ENCODE results near the gene IFNA2. TPM values are rescaled to one million over a fixed set of nuclear protein-coding genes. Genes with fewer than 3 reads are reported as not detected.
A peak's percentile ranks its signal among the peaks of the same experiment; 100 is the strongest.
"Not testable (repeated sequence)": the region's sequence is repeated elsewhere in the genome, so short reads cannot be mapped to it uniquely, and the experiment has no call there.

The IFNA2 gene
- total RNA-seq, 2 donors from 2014 or later: not detected

DNA sequence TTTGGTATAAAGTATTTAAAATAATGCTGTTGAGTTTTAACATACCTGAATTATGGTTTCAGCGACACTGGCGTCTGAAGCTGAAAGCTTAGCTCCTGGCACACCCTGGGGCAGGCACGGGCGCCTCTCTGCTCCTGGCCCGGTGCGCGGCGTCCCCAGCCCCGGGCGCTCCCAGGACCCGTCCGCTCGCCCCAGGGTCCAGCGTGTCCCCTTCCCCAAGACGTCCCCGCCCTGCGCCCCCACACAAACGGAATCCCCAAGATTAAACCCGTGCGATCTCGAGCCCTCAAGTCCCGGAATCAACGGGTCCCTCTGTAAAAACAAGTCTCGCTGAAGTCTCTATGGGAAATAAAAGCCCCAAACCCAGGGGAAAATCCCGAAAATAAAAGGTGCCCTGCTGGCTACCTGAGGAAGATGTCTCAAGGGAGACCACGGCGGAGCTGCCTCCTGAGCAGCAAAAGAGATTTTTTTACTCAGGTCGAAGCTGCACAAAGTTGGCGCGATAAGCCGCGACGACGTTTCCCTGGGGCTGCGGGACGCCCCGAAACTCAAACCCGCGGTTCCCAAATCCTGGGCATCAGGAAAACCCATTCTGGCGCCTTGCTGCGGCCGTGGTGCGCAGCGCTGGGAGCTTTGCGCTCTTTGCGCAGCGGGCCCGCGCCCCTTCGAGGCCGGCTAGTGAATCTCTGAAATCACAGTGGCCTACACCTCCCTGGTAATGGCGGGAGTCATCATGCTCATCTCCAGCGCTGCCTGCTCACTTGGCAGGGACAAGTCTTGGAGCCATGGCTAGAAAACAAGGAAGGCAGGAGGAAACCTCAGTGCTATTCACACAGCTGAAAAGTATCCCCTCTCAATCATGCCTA lies 17.4 kb upstream of the IFNA2 start:
- H3K4me3 Mint-ChIP-seq: peak overlapping the region; percentile 50
- no peak overlapping the region for H3K27ac Mint-ChIP-seq
- peaks cover 39% of the 10 kb centered on the region for H3K27me3 Mint-ChIP-seq
- no peaks in the 10 kb centered on the region for H3K9me3 Mint-ChIP-seq
- no peaks in the 10 kb centered on the region for H3K36me3 Mint-ChIP-seq (ENCODE audit: low read depth)
- no peaks in the 10 kb centered on the region for H3K4me1 Mint-ChIP-seq
- ATAC-seq (replicated peaks): peak; percentile 31

DNA sequence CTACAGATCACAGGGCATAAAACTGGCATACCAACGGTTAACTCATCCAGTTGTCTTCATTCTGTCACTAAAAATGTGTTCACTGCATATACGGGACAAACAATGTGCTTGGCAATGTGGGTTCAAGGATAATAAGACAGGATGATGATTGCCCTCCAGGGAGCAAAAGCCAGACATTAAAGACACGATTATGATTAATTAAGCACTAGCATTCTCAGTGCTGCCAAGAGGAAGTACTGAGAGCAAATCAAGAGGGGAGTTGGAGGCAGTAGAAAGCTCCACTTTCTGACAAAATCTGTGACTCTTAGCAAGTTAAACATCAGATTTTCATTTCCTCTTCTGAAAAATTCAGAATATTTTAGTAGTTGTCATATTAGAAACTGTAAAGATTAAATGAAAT lies 14.8 kb upstream of the IFNA2 start:
- H3K4me3 Mint-ChIP-seq: no peak overlapping the region
- H3K4me1 Mint-ChIP-seq: peaks cover 6% of the 10 kb centered on the region
- peaks cover 50% of the 10 kb centered on the region for H3K27me3 Mint-ChIP-seq
- H3K9me3 Mint-ChIP-seq: no peaks in the 10 kb centered on the region
- no peak overlapping the region for H3K27ac Mint-ChIP-seq
- no peaks in the 10 kb centered on the region for H3K36me3 Mint-ChIP-seq (ENCODE audit: low read depth)
- ATAC-seq (replicated peaks): no peak

DNA sequence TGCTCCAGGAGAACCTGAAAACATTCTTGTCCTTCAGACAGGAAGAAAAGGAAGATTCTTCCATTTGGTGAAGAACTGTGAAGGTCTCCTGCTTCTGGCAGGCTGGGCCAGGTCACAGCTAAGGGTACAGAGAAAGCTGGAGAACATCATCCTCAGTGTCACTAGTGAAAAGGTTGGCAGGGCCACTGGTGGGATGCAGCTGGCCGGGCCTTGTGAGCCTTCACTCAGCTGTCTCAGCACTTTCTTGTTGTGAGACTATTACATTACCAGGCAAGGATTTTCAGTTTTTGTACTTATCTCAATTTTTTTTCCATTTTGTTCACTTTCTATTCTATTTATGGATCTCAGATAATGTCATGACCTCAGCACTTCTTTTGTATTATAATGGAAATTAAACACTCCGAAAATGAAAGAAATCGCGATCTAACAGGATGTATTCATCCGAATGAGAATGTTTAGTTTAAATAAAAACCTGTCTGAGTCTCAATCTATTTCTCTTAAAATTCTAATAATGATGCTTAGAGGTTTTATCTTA lies 13.8 kb upstream of the IFNA2 start:
- Mint-ChIP-seq H3K27me3 (peaks cover 50% of the 10 kb centered on the region), H3K27ac (no peak overlapping the region), H3K36me3 (ENCODE audit: low read depth) (no peaks in the 10 kb centered on the region), H3K4me1 (peaks cover 6% of the 10 kb centered on the region), H3K4me3 (no peak overlapping the region), H3K9me3 (no peaks in the 10 kb centered on the region)
- ATAC-seq (replicated peaks): no peak

DNA sequence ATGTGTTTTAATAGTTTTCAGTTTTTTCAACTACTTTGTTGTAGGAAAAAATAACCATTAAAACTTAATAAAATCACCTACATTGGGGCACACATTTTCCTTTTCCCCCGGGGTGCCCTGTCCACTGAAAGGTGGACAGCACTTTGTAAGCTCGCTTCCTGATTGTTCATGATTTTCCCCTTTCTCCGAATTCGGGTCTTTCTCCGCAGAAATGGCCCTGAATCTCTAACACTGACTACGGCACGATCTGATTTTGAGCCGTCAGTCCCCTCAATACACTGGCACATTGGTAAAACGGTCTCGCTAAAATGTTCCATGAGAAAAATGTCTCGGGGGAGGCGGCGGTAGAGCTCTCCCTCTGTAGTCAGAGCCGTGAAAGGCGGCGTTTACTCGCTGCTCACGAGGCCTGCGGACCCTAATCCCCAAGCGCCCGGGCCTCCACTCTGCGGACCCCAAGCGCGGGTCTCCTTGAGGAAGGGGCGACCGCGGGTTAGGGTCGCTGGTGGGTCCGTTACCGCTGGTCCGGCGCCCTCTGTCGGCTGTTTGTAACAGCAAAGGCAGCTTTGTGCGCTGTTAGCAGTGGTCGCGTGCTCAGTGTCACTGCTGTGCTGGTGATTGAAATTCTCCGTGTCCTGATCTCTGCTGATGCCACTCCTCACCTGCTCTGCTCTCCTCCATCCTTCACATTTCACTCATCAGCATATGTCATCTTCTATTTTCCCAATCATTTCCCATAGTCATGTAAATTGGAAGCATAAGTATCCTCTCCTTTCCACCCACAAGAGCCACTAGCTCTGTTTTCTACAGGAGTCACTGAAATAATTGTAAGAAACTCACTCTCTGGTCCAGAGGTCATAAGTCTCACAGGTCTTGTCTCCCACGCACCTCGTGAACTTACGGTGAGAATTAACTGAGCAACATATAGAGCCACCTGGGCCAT lies 10.8 kb upstream of the IFNA2 start:
- no peaks in the 10 kb centered on the region for H3K36me3 Mint-ChIP-seq (ENCODE audit: low read depth)
- peaks cover 6% of the 10 kb centered on the region for H3K4me1 Mint-ChIP-seq
- peaks cover 50% of the 10 kb centered on the region for H3K27me3 Mint-ChIP-seq
- ATAC-seq (replicated peaks): peak; percentile 82
- no peaks in the 10 kb centered on the region for H3K9me3 Mint-ChIP-seq
- no peak overlapping the region for H3K27ac Mint-ChIP-seq
- peak overlapping the region; percentile 76 for H3K4me3 Mint-ChIP-seq

DNA sequence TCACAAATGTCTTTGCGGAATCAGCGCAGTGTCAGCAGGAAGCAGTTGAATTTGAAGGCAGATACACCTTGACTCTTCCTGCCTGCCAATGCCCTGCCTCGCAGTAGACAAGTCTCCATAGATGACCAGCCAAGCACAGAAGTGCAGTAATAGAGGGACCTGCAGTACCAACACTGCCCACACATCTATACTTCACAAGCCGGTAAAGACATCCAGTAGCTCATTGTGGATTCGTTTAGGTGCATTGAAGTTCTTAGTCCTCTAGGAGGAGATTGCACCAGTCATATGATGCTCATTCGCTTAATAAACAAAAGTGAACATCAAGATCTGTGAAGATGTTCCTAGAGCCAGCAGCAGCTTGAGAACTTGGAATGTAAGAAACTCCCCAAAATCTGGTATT lies 7.1 kb upstream of the IFNA2 start:
- no peak overlapping the region for H3K27ac Mint-ChIP-seq
- peak; percentile 28 for ATAC-seq (replicated peaks)
- peaks cover 49% of the 10 kb centered on the region for H3K27me3 Mint-ChIP-seq
- H3K36me3 Mint-ChIP-seq (ENCODE audit: low read depth): no peaks in the 10 kb centered on the region
- no peaks in the 10 kb centered on the region for H3K9me3 Mint-ChIP-seq
- no peak overlapping the region for H3K4me3 Mint-ChIP-seq
- peaks cover 6% of the 10 kb centered on the region for H3K4me1 Mint-ChIP-seq

DNA sequence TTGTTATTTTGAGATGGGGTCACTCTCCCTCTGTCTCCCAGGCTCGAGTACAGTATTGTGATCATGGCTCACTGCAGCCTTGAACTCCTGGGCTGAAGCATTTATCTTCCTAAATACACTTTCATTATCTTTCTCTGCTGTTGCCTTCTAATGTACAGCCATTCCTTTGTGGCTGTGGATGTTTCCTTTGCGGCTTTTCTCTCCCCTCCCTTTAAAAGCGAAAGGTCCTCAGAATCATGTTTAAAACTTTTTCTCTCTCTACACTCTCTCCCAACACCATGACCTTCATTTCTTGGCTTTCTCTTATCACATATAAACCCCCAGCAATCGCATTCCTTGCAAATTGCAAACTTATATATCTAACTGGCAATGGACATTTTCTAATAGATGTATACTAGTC lies 1.6 kb downstream of the IFNA2 start:
- Mint-ChIP-seq H3K4me3 (no peak overlapping the region), H3K9me3 (no peaks in the 10 kb centered on the region), H3K4me1 (no peaks in the 10 kb centered on the region)

DNA sequence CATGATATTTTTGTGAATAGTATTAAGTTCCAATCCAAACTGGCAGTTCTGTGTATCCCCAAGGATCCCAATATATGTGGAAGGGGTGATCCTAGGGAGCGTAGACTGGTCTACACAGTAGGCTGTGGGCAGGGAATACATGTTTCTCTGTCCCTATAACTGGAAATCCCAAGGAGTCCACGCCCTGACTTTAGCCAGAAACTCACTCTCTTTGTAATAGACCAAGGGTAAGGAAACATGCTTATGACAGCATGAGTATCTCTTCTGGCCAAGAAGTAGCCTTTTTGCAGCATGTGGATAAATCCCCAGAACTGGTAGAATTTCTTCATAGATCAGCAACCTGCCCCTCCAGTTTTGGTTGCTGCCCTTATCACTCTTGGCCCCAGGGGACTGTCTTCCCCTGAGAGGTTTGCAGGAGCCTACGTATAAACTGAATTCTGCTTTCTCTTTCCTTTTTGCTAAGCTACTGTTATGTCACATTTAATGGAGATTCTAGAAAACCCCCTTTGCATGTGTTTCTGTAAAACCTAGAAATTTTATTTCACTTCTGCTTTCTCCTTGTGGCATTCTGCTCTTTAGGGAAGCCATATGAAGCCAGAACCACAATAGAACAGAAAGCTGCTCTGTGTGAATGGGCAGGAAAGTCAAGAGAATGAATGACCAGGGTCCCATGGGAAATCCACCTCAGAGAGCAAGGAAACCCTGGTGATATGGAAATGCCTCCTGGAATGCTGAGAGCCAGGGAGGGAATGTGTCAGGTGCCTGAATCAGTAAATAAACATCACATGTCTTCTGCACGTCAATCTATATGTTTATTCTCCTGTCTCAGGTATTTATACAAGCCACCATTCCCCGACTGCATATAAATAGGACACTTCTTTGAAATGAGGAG lies 3.5 kb downstream of the IFNA2 start:
- Mint-ChIP-seq H3K36me3 (ENCODE audit: low read depth) (no peaks in the 10 kb centered on the region), H3K4me3 (peak overlapping the region; percentile 16), H3K9me3 (no peaks in the 10 kb centered on the region)

More for the DNA sequence above, 1.6 kb downstream of the IFNA2 start:
- ATAC-seq (replicated peaks): no peak
- H3K27me3 Mint-ChIP-seq: peaks cover 43% of the 10 kb centered on the region
- H3K36me3 Mint-ChIP-seq (ENCODE audit: low read depth): no peaks in the 10 kb centered on the region
- no peak overlapping the region for H3K27ac Mint-ChIP-seq

DNA sequence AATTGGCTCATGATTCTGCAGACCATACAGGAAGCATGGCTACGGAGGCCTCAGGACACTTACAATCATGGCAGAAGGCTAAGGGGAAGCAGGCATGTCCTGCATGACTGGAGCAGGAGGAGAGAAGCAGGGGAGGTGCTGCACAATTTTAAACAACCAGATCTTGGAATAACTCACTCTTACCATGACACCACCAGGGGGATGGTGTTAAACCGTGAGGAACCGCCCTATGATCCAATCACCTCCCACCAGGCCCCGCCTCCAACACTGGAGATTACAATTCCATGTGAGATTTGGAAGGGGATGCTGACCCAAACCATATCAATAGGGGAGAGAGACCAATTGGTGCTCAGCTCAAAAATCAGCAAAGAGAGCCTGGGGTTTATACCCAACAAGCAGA lies 13.7 kb downstream of the IFNA2 start:
- not testable (repeated sequence) for ATAC-seq (replicated peaks); H3K36me3 Mint-ChIP-seq (ENCODE audit: low read depth); H3K27ac Mint-ChIP-seq; H3K4me3 Mint-ChIP-seq; H3K4me1 Mint-ChIP-seq; H3K9me3 Mint-ChIP-seq
- peaks cover 24% of the 10 kb centered on the region for H3K27me3 Mint-ChIP-seq

More for the DNA sequence above, 3.5 kb downstream of the IFNA2 start:
- peak; percentile 75 for ATAC-seq (replicated peaks)
- Mint-ChIP-seq H3K27me3 (peaks cover 41% of the 10 kb centered on the region), H3K4me1 (no peaks in the 10 kb centered on the region), H3K27ac (no peak overlapping the region)

DNA sequence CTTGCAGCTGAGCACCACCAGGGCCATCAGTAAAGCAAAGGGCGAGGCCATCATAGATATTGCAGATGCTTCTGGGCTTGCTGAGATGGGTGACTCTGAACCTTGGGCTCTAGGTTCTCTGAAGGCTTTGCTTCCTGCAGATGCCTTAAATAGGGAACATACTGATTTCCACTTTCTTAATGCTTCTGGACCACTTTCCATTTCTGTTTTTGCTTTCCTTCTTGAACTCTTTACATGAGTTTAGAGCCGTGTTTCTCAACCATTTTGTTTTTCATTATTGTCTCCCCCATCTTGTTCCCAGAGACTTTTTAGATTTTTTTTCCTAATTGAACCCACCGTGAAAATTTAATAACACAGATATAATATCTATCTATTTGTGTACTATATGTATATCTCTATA lies 17.2 kb downstream of the IFNA2 start, which contains the start of gene IFNA13:
TSS of gene IFNA13 (minus strand) at position 101 of the 400 bp plus-strand sequence. CDS start at position 54, 47 bp downstream.
- no peaks in the 10 kb centered on the region for H3K36me3 Mint-ChIP-seq (ENCODE audit: low read depth)
- no peak within 1 kb of the TSS for H3K27ac Mint-ChIP-seq
- H3K4me1 Mint-ChIP-seq: no peaks in the 10 kb centered on the region
- H3K27me3 Mint-ChIP-seq: peaks cover 31% of the 10 kb centered on the region
- H3K9me3 Mint-ChIP-seq: no peaks in the 10 kb centered on the region
- no peak for ATAC-seq (replicated peaks)
- no peak within 1 kb of the TSS for H3K4me3 Mint-ChIP-seq

DNA sequence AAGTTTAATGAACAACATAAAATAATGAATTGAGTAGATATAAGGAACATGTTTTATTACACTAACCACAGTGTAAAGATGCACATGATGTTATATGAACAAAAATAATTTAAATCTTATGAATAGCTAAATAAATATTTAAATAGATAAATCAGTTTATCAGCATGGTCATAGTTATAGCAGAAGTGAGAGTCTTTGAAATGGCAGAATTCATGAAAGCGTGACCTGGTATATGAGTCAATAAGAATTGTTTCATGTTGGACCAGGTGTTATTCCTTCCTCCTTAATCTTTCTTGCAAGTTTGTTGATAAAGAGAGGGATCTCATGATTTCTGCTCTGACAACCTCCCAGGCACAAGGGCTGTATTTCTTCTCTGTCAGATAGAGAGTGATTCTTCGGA lies 18.0 kb downstream of the IFNA2 start:
- not testable (repeated sequence) for H3K36me3 Mint-ChIP-seq (ENCODE audit: low read depth); H3K4me1 Mint-ChIP-seq; H3K9me3 Mint-ChIP-seq; H3K4me3 Mint-ChIP-seq; ATAC-seq (replicated peaks); H3K27ac Mint-ChIP-seq
- peaks cover 33% of the 10 kb centered on the region for H3K27me3 Mint-ChIP-seq

DNA sequence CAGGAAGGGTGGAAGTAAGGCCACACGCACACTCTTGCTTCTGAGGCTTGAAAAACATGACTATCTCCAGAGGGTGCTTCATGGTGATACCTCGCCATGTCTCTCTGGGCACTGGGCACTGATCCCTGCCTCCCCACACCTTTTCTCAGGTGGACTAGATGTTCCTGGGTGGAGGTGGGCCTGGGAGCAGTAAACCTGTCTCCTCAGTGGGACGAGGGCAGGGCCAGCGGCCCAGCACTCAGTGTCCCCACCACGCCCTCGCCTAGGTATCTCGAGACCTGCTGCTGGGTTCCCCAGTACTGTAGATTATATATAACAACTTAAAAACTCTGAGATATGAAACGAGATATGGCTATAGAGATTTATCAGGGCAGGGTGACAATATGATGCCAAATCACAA lies 22.9 kb downstream of the IFNA2 start:
- no peaks in the 10 kb centered on the region for H3K9me3 Mint-ChIP-seq
- no peaks in the 10 kb centered on the region for H3K36me3 Mint-ChIP-seq (ENCODE audit: low read depth)
- H3K4me1 Mint-ChIP-seq: peaks cover 9% of the 10 kb centered on the region
- H3K27ac Mint-ChIP-seq: no peak overlapping the region
- ATAC-seq (replicated peaks): no peak
- H3K27me3 Mint-ChIP-seq: peaks cover 30% of the 10 kb centered on the region
- H3K4me3 Mint-ChIP-seq: no peak overlapping the region

DNA sequence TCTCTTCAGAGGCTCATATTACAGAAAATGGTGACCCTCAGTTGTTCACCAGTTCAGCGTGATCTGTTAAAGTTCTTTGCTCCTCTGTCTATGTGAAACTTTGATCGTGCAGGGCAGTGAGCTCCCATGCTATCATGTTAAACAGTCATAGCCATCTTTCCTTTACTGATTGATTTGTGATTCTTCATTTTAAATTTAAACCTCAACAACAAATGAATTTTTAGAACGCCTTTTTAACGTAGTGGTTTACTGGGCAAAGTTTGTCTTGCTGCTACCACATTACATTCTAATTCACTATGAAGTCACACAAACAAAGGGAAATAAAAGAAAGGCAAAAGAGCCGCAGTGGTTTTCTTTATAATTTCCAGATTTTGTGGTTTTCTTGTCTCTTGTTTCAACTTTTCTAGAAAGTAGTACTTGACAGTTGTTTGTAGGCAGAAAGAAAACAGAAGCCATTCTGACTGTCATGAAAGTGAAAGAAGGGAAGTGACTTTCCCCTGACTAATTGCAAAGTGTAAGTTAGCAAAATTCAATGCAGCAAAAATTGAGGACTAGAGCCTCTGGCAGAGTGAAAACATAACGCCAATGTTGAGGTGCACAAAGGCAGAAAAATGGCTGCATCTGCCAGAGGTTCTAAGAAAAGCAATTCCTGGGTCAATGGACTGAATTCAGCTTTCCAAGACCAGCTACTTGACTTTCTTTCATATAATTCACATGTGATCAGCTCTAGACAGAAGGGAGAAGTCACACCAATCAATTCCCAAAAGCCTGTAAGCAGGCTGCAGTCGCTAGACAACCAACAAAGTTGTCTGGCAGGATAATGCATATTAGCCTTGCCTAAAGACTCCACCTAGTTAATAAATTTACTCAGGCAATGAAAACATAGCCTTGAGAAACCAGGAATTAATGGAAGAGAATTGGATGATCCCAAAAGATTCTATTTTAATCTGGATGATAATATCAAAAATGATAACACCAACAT lies 27.4 kb downstream of the IFNA2 start:
- Mint-ChIP-seq H3K27ac (peak overlapping the region; percentile 47), H3K9me3 (peaks cover 5% of the 10 kb centered on the region), H3K4me1 (peaks cover 12% of the 10 kb centered on the region), H3K27me3 (peaks cover 21% of the 10 kb centered on the region), H3K36me3 (ENCODE audit: low read depth) (no peaks in the 10 kb centered on the region), H3K4me3 (peak overlapping the region; percentile 66)
- peak; percentile 90 for ATAC-seq (replicated peaks)

DNA sequence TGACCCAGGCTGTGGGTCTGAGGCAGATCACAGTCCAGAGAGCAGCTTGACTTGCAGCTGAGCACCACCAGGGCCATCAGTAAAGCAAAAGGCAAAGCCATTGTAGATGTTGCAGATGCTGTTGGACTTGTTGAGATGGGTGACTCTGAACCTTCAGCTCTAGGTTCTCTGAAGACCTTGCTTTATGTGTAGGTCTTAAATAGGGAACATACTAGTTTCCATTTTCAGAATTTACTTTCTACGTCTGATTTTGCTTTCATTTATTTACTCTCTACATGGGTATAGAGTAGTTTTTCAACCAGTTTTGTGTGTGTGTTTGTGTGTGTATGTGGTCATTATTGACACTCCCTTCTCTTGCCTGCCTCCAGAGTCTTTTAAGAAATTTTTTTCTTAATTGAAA lies 34.4 kb downstream of the IFNA2 start, which contains the start of gene IFNA6:
TSS of gene IFNA6 (minus strand) at position 101 of the 400 bp plus-strand sequence. CDS start at position 101, 0 bp downstream.
- Mint-ChIP-seq H3K27ac (no peak within 1 kb of the TSS), H3K9me3 (peaks cover 5% of the 10 kb centered on the region), H3K27me3 (peaks cover 34% of the 10 kb centered on the region), H3K36me3 (ENCODE audit: low read depth) (no peaks in the 10 kb centered on the region), H3K4me1 (no peaks in the 10 kb centered on the region), H3K4me3 (no peak within 1 kb of the TSS)
- no peak for ATAC-seq (replicated peaks)
